ENCODE measurements around the gene OR6B3. TPM values are rescaled to one million over a fixed set of nuclear protein-coding genes. Genes with fewer than 3 reads are reported as not detected.
"Not testable (repeated sequence)": the region's sequence is repeated elsewhere in the genome, so short reads cannot be mapped to it uniquely, and the experiment has no call there.

The OR6B3 gene
- total RNA-seq, 3 donors from 2014 or later (not counting 1 experiment from before 2014, with no cell fraction given) = not detected

DNA sequence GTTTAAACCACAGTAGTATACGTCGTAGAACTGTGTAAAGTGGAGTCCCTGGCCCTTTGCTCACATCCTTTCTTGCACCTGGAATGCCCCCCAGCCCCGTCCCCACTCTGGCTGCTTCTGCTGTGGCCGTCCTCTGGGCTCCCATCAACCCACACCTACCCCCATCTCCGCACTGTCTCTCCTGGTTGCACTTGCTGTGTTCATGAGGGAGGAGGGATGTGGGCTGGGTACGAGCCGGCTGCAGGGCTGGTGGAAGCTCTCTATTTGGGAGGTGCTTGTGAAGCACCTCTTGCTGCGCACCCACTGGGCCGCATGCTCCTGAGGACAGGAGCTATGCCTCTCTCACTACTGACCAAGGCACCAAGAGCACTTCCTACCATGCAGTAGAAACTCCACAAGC is 5.1 kb downstream of the OR6B3 start:
- Histone ChIP-seq H3K27me3 (ENCODE audit: control insufficient read depth, insufficient read depth, low read length) (no peaks in the 10 kb centered on the region), H3K4me1 (ENCODE audit: control insufficient read depth, insufficient read depth, low read length) (no peaks in the 10 kb centered on the region), H3K27ac (ENCODE audit: low read length) (no peak overlapping the region), H3K9me3 (ENCODE audit: control insufficient read depth, insufficient read depth, low read length) (no peaks in the 10 kb centered on the region), H3K4me3 (ENCODE audit: low read length) (no peak overlapping the region), H3K36me3 (ENCODE audit: control insufficient read depth, insufficient read depth, low read length) (no peaks in the 10 kb centered on the region)
- H3K27ac Mint-ChIP-seq = no peak overlapping the region
- peaks cover 25 to 50% of the 10 kb centered on the region in 2 donors for H3K27me3 Mint-ChIP-seq (ENCODE audit: low read depth in 2 of 2)
- no peaks in the 10 kb centered on the region for H3K36me3 Mint-ChIP-seq
- WGBS (ENCODE audit: insufficient coverage) = 75% methylated on average over 8 of the region's 9 CpGs
- H3K4me3 Mint-ChIP-seq = no peak overlapping the region
- H3K4me1 Mint-ChIP-seq = no peaks in the 10 kb centered on the region
- DNase-seq (no peak), ATAC-seq (no peak)
- intact Hi-C loops (cut with micrococcal nuclease) = no loop called here
- H3K9me3 Mint-ChIP-seq = no peaks in the 10 kb centered on the region
- TF ChIP-seq, protein P1, sequence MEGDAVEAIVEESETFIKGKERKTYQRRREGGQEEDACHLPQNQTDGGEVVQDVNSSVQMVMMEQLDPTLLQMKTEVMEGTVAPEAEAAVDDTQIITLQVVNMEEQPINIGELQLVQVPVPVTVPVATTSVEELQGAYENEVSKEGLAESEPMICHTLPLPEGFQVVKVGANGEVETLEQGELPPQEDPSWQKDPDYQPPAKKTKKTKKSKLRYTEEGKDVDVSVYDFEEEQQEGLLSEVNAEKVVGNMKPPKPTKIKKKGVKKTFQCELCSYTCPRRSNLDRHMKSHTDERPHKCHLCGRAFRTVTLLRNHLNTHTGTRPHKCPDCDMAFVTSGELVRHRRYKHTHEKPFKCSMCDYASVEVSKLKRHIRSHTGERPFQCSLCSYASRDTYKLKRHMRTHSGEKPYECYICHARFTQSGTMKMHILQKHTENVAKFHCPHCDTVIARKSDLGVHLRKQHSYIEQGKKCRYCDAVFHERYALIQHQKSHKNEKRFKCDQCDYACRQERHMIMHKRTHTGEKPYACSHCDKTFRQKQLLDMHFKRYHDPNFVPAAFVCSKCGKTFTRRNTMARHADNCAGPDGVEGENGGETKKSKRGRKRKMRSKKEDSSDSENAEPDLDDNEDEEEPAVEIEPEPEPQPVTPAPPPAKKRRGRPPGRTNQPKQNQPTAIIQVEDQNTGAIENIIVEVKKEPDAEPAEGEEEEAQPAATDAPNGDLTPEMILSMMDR (IDR thresholded peaks at IDR 0.05) = no peak

DNA sequence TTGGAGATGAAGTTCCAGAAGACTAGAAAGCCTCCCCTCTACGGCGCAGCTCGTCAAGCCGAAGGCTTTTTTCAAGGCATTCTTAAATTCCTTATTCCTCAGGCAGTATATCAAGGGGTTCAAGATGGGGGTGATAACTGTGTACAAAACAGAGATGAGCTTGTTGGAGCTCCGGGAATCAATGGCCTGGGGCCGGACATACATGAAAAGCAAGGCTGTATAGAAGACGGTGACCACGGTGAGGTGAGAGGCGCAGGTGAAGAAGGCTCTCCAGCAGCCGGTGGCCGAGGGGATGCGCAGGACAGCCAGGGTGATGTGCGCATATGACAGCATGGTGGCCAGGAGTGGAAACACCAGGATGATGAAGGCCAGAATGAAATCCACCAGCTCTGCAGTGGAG is 8.2 kb downstream of the OR6B3 start:
- intact Hi-C loops (cut with micrococcal nuclease) = no loop called here
- no peak for ATAC-seq
- Mint-ChIP-seq H3K27ac (no peak overlapping the region), H3K27me3 (ENCODE audit: low read depth in 2 of 2) (peaks cover 25 to 50% of the 10 kb centered on the region in 2 donors), H3K4me3 (no peak overlapping the region), H3K4me1 (no peaks in the 10 kb centered on the region), H3K36me3 (no peaks in the 10 kb centered on the region), H3K9me3 (no peaks in the 10 kb centered on the region)
- TF ChIP-seq, protein P1 (IDR thresholded peaks at IDR 0.05) = no peak
- Histone ChIP-seq H3K4me1 (ENCODE audit: control insufficient read depth, insufficient read depth, low read length) (no peaks in the 10 kb centered on the region), H3K27ac (ENCODE audit: low read length) (no peak overlapping the region), H3K9me3 (ENCODE audit: control insufficient read depth, insufficient read depth, low read length) (no peaks in the 10 kb centered on the region), H3K4me3 (ENCODE audit: low read length) (no peak overlapping the region), H3K36me3 (ENCODE audit: control insufficient read depth, insufficient read depth, low read length) (no peaks in the 10 kb centered on the region), H3K27me3 (ENCODE audit: control insufficient read depth, insufficient read depth, low read length) (peaks cover under 1% of the 10 kb centered on the region)
- 95% methylated on average over 12 of the region's 13 CpGs for WGBS (ENCODE audit: insufficient coverage)
- no peak for DNase-seq

DNA sequence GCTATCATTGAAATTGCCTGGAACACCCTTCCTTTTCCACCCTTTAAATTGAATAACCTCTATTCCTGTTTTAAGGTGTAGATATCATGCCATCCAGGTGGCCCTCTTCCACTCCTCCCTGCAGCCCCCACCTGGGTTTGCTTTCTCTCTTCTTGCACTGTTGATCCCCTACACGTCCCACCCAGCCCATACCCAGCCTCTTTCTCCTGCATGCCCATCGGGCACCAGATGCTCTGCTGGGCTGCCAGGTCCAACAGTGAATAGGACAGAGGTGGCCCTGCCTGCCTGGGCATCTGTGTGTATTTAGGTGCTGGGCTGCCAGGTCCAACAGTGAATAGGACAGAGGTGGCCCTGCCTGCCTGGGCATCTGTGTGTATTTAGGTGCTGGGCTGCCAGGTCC is 9.2 kb downstream of the OR6B3 start:
- WGBS (ENCODE audit: insufficient coverage) = 56% methylated on average over 1 of the region's 2 CpGs
- H3K4me3 Mint-ChIP-seq = not testable (repeated sequence)

DNA sequence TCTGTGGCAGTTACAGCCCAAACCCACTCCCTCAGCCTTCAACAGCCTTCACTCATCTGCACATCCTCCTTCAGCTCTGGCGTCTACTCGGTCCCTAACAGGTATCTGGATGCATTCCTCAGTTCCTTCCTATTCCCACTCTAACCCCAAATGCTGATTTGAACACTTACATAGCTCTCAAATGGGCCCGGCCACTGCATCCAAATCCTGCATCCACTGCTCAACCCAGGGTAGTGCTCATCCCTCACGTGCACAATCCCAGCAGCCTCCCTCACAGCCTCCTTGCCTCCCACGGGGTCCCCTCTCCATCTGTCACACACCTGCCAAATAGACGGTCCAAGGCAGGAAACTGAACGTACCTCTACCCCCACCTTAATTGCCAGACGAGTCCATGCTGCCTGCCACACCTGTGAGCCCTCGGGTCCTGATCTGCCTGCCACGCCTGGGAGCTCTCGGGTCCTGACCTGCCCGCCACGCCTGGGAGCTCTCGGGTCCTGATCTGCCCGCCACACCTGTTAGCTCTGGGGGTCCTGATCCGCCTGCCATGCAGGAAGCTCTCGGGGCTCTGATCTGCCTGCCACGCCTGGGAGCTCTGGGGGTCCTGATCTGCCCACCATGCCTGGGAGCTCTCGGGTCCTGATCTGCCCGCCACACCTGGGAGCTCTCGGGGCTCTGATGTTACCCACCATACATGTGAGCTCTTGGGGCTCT is 9.9 kb downstream of the OR6B3 start:
- Mint-ChIP-seq H3K36me3 (no peaks in the 10 kb centered on the region), H3K27me3 (ENCODE audit: low read depth in 2 of 2) (peaks cover 19 to 39% of the 10 kb centered on the region in 2 donors)

More for the DNA sequence above, 9.2 kb downstream of the OR6B3 start:
- H3K27ac ChIP-seq (ENCODE audit: low read length); intact Hi-C loops (cut with micrococcal nuclease); H3K36me3 Mint-ChIP-seq; H3K9me3 ChIP-seq (ENCODE audit: control insufficient read depth, insufficient read depth, low read length); H3K36me3 ChIP-seq (ENCODE audit: control insufficient read depth, insufficient read depth, low read length); H3K27me3 ChIP-seq (ENCODE audit: control insufficient read depth, insufficient read depth, low read length); H3K4me3 ChIP-seq (ENCODE audit: low read length); ATAC-seq; DNase-seq; H3K4me1 ChIP-seq (ENCODE audit: control insufficient read depth, insufficient read depth, low read length); H3K4me1 Mint-ChIP-seq; H3K27ac Mint-ChIP-seq; H3K9me3 Mint-ChIP-seq: not testable (repeated sequence)
- peaks cover 25 to 46% of the 10 kb centered on the region in 2 donors for H3K27me3 Mint-ChIP-seq (ENCODE audit: low read depth in 2 of 2)

More for the DNA sequence above, 9.9 kb downstream of the OR6B3 start:
- TF ChIP-seq, protein P1 (IDR thresholded peaks at IDR 0.05) = no peak
- H3K4me1 Mint-ChIP-seq = no peaks in the 10 kb centered on the region
- no peak overlapping the region for H3K4me3 Mint-ChIP-seq
- H3K27ac ChIP-seq (ENCODE audit: low read length) = no peak overlapping the region
- 81% methylated on average over 21 of the region's 21 CpGs for WGBS (ENCODE audit: insufficient coverage)
- no peaks in the 10 kb centered on the region for H3K9me3 Mint-ChIP-seq
- no peaks in the 10 kb centered on the region for H3K36me3 ChIP-seq (ENCODE audit: control insufficient read depth, insufficient read depth, low read length)
- ATAC-seq (no peak), DNase-seq (no peak)
- intact Hi-C loops (cut with micrococcal nuclease) = no loop called here
- no peak overlapping the region for H3K4me3 ChIP-seq (ENCODE audit: low read length)
- H3K4me1 ChIP-seq (ENCODE audit: control insufficient read depth, insufficient read depth, low read length) = no peaks in the 10 kb centered on the region
- H3K27me3 ChIP-seq (ENCODE audit: control insufficient read depth, insufficient read depth, low read length) = peaks cover 4% of the 10 kb centered on the region
- no peaks in the 10 kb centered on the region for H3K9me3 ChIP-seq (ENCODE audit: control insufficient read depth, insufficient read depth, low read length)
- no peak overlapping the region for H3K27ac Mint-ChIP-seq

Measured in natural killer cell (primary cell).